Mucosa of rectum (tissue), 2 donors: ENCODE data around the gene CCDC71.

ENCODE experiments used
- H3K27ac ChIP-seq, 2 donors: one replicate each; pipeline ENCODE4 v1.7.0; 2013; ENCODE audit warnings: inconsistent platforms in 2 of 2, low read depth in 2 of 2, low read length in 2 of 2
- H3K27me3 ChIP-seq, 2 donors: one replicate each; pipeline ENCODE4 v1.7.0; 2013; ENCODE audit warnings: low read length in 2 of 2; ENCODE audit not compliant: control insufficient read depth in 2 of 2, insufficient read depth in 2 of 2
- H3K36me3 ChIP-seq, 2 donors: one replicate each; pipeline ENCODE4 v1.7.0; 2013; ENCODE audit warnings: low read length in 2 of 2; ENCODE audit not compliant: control insufficient read depth in 2 of 2, insufficient read depth in 2 of 2
- H3K4me1 ChIP-seq, 2 donors: one replicate each; pipeline ENCODE4 v1.7.0; 2013; ENCODE audit warnings: low read length in 2 of 2, mild to moderate bottlenecking in 1 of 2; ENCODE audit not compliant: control insufficient read depth in 2 of 2, insufficient read depth in 2 of 2
- H3K4me3 ChIP-seq, 2 donors: one replicate each; pipeline ENCODE4 v1.7.0; 2013; ENCODE audit warnings: low read length in 2 of 2
- H3K9ac ChIP-seq, 2 donors: one replicate each; pipeline ENCODE4 v1.7.0; 2013; ENCODE audit warnings: low read length in 2 of 2, low read depth in 1 of 2, mild to moderate bottlenecking in 1 of 2
- H3K9me3 ChIP-seq, 2 donors: one replicate each; pipeline ENCODE4 v1.7.0; 2013; ENCODE audit warnings: low read length in 2 of 2; ENCODE audit not compliant: control insufficient read depth in 2 of 2
- donor health status: healthy.
- donor health status: Normal muscosa, but diverticular disease.

The CCDC71 gene

DNA sequence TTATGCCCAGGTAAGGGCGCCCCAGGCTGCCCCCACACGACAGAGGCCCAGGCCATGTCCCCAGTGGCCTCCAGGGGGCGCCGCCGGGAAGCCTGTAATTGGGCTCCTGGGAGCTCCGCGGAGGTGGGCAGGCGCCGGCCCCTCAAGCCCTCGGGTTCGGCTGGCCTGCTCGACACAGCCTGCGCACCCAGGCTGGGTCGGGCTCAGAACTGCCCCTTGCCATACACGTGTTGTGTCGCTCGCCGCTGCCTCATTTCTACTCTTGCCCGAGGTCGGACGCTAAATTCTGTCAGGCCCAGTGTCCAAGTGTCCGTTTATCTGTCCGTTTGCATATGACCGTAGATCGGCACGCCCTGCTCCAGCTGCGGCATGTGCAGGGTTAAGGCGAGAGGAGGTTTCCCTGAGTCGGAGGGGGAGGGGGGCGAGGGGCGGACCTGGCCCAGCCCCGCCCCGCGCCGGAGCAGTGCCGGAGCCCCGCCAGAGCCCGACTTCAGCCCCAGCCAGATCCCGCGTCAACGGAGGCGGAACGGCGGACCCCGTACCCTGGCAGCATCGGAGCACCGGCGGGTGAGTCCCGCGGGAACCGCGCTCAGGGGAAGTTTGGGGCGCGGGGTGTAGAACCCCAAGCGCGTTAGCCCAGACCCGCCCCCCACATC, 5.1 kb upstream of the CCDC71 start, which contains the start of gene KLHDC8B:
KLHDC8B (plus strand) TSS at position 480 of the 656 bp plus-strand sequence. CDS start 1,172 bp downstream, outside the sequence.
- H3K27me3 ChIP-seq = no peaks in the 10 kb centered on the region
- H3K4me1 ChIP-seq = peaks cover 23 to 26% of the 10 kb centered on the region in 2 donors
- H3K4me3 ChIP-seq = peak within 1 kb of the TSS; percentile 79 to 91
- H3K9me3 ChIP-seq = no peaks in the 10 kb centered on the region
- peak within 1 kb of the TSS; percentile 77 to 83 for H3K9ac ChIP-seq
- peak within 1 kb of the TSS; percentile 57 to 64 for H3K27ac ChIP-seq
- H3K36me3 ChIP-seq = peaks cover 0 to 6% of the 10 kb centered on the region in 2 donors

DNA sequence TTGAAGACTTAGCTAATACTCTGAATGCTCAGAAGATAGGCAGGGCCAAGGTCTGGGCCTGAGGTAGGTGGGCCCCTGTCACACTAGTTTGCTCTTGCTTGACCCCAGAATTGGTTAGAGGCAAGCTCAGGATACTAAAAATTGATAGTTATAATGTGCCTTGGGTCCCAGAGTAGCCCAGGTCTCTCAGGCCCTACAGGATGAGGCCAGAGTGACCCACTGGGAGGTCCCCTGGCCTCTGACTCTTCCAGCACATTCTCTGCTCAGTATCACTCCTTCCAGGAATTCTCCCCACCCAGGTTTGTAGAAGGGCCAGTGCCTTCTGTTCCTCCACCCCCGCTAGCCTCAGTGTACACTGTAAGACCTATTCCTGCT, 4.6 kb upstream of the CCDC71 start:
- Histone ChIP-seq H3K9ac (peak overlapping the region; percentile 77 to 83), H3K27ac (peak overlapping the region; percentile 57 to 64), H3K4me1 (peaks cover 23 to 26% of the 10 kb centered on the region in 2 donors), H3K4me3 (peak overlapping the region; percentile 79 to 91), H3K9me3 (no peaks in the 10 kb centered on the region), H3K27me3 (no peaks in the 10 kb centered on the region), H3K36me3 (peaks cover 0 to 2% of the 10 kb centered on the region in 2 donors)

DNA sequence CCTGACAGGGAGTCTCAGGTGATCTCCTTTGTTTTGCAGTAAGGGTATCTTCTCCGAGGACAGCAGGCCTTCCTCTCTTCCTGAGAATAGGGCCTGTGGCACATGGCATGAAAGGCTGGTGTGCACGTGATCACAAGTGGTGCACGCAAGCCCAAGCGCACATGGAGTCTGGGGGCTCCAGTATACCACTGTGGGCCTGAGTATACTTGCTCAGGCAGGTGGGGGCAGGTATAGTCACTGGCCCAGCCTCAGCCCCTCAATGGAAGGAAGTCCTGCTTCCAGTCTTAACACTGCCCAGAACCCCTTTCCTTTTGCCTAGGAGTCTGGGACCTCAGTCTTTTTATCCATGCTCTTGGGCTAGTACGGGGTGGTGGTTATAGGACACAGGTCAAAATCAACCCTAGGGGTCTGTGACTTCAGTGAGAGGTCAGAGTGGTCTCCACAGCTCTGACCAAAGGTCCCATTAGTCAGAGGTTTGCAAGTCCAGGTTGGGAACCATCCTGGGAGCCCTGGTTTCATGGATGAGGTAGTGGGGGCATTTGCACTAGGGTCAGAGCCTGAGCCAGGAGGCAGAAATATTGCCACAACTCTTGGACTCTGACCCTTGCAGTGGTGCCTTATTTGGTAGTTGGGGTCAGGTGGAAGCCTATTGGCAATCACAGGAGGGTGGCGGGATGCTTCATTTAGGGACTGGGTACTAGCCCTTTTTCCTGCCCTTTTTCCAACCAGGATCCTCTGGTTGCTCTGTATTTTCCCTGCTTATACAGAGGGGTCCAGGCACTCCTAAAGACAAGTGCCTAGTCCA, 823 bp upstream of the CCDC71 start:
- peak overlapping the region; percentile 70 to 75 for H3K27ac ChIP-seq

DNA sequence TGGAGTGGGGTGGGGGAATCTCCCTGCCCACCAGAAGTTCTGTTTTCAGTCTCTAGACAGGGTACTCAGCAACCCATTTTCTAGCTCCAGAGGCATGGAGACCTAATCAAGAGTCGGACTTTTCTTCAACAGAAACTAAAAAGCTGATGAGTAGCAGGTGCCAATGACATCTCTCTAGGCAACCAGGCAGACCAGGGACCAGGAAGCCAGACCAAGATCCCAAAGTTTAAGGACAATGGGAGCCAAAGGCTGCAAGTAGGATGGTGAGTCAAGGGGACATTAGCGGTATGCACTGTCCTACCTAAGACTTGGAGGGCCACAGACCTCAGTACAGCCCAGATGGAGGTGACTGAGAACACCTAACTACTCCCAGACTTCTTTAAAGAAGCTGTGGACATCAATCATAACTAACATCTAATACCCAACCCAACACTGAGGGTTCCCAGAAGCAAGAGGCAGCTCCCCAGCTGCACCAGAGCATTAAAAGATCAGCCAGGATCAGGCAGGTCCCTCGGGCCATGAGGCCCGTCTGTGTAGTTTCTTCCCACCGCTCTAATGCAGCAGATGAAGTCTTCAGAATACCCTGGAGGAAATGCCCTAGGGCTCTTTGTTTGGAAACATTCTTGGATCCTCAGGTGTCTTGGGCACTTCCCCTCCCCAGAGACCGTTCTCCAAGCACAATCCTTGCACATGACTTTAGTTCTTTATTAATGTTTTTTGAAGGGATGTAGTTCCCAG, 979 bp downstream of the CCDC71 start:
- H3K9ac ChIP-seq = peak overlapping the region; percentile 72 to 75
- no peaks in the 10 kb centered on the region for H3K9me3 ChIP-seq
- peaks cover 14 to 17% of the 10 kb centered on the region in 2 donors for H3K36me3 ChIP-seq
- H3K4me1 ChIP-seq = peaks cover 4 to 15% of the 10 kb centered on the region in 2 donors
- H3K27me3 ChIP-seq = no peaks in the 10 kb centered on the region
- H3K4me3 ChIP-seq = peak overlapping the region; percentile 81 to 89
- H3K27ac ChIP-seq = peak overlapping the region in 1 of 2 donors; percentile 75

More for the DNA sequence above, 823 bp upstream of the CCDC71 start:
- H3K4me3 ChIP-seq = peak overlapping the region; percentile 81 to 89
- peaks cover 12 to 23% of the 10 kb centered on the region in 2 donors for H3K4me1 ChIP-seq
- no peaks in the 10 kb centered on the region for H3K27me3 ChIP-seq
- no peaks in the 10 kb centered on the region for H3K9me3 ChIP-seq
- H3K36me3 ChIP-seq = peaks cover 14 to 17% of the 10 kb centered on the region in 2 donors
- no peak overlapping the region for H3K9ac ChIP-seq

DNA sequence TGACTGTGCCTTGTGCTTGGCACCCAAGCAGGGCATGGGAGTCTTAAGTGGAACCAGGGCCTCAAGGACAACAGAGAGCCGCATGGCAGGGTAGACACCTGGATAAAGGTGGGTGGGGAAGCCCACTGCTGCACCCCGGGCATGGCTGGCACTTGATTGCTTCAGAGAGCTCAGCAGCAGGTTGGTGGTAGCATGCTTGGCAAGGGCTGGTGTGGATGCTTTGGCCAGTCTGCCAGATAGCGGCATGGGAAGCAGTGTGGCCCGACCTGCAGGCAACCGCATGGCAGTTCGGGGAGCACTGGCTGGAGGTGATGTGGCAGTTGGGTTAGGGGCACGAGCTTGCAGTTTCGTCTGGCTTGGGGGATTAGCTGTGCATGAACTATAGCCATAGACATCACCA, 2.5 kb downstream of the CCDC71 start:
- Histone ChIP-seq H3K27ac (no peak overlapping the region), H3K4me3 (no peak overlapping the region), H3K9ac (no peak overlapping the region), H3K4me1 (peaks cover 4 to 15% of the 10 kb centered on the region in 2 donors), H3K27me3 (no peaks in the 10 kb centered on the region), H3K36me3 (peaks cover 14 to 17% of the 10 kb centered on the region in 2 donors), H3K9me3 (no peaks in the 10 kb centered on the region)

DNA sequence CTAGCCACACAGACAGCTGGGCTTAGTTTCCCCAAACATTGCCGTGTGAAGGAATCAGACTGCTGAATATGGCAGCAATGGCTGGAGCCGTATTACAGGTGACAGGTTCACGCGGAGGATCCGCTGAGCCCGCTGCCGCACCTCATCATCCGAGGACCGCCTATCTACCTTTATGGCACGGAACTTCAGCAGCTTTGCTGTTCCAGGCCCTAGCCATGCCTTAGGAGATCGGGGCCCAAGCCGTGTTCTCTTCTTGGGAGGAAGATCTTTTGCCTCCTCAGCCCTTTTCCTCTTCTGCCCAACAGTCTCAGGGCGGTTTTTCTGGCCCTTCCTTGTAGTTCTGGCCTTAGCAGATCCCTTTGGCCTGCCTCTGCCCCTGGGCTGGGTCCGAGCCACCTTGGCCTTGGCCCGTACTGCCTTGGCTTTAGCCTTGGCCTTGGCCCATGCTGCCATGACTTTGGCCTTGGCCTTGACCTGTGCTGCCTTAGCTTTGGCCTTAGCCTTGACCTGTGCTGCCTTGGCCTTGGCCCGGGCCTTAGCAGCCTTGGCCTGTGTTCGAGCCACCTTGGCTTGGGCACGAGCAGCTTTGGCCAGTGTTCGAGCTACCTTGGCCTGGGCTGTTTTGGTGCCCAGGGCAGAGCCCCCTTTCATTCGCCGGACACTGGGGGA, 3.2 kb downstream of the CCDC71 start:
- H3K4me3 ChIP-seq = no peak overlapping the region
- H3K27ac ChIP-seq = no peak overlapping the region
- peaks cover 14 to 17% of the 10 kb centered on the region in 2 donors for H3K36me3 ChIP-seq
- no peak overlapping the region for H3K9ac ChIP-seq
- H3K4me1 ChIP-seq = peaks cover 4 to 15% of the 10 kb centered on the region in 2 donors
- H3K27me3 ChIP-seq = no peaks in the 10 kb centered on the region
- no peaks in the 10 kb centered on the region for H3K9me3 ChIP-seq

DNA sequence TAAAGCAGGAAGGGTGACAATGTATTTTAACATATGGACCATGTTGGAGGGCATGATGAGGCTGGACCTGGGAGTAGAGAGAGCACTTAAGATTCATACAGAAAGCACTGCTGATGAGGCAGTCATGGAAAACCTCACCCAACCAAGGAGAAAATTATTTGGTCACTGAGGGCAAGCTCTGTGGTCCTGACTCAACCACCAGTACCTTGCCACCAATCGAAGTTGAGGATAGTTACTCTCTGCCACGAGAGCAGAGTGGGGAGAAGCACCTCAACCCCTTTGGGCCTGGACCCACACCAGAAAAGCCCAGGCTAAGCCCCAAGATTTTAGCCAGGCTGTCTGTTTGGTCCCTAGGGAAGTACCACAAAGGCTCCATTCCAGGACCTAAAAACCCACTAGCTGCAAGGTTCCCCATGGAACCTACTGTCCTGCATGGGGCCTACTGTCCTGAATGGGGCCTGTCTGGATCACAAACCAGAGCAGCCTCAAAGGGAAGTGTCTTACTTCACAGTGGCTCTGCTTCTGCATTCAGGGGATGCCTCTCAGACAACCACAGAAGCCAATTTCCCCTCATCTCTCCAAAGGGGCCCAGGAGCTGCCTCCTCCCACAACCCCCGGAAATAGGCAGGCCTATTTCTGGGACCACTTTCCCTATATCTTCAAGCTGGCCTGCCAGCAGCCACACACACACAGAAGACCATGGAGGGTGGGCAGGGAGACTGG, 4.2 kb downstream of the CCDC71 start:
- no peak overlapping the region for H3K27ac ChIP-seq

DNA sequence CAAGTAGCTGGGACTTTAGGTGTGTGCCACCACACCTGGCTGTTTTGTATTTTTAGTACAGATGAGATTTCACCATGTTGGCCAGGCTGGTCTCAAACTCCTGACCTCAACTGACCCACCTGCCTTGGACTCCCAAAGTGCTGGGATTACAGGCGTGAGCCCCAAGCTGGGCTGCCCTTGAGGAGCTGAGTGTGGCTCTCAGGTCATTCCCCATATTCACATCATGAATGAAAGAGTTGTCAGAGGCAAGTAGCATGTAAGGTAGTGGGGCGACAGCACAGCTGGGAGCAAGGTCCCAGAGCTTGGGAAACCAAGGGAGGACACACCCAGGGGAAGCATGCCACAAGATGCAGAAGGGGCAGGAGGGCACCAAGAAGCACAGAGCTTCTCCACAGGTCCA, 4.9 kb downstream of the CCDC71 start:
- no peak overlapping the region for H3K27ac ChIP-seq
- peaks cover 0 to 9% of the 10 kb centered on the region in 2 donors for H3K4me1 ChIP-seq
- H3K4me3 ChIP-seq = no peak overlapping the region
- no peaks in the 10 kb centered on the region for H3K27me3 ChIP-seq
- H3K9ac ChIP-seq = no peak overlapping the region
- H3K36me3 ChIP-seq = peaks cover 14 to 17% of the 10 kb centered on the region in 2 donors
- no peaks in the 10 kb centered on the region for H3K9me3 ChIP-seq

More for the DNA sequence above, 4.2 kb downstream of the CCDC71 start:
- H3K4me1 ChIP-seq = peaks cover 4 to 15% of the 10 kb centered on the region in 2 donors
- H3K4me3 ChIP-seq = no peak overlapping the region
- H3K9me3 ChIP-seq = no peaks in the 10 kb centered on the region
- H3K36me3 ChIP-seq = peaks cover 14 to 17% of the 10 kb centered on the region in 2 donors
- H3K9ac ChIP-seq = no peak overlapping the region
- H3K27me3 ChIP-seq = no peaks in the 10 kb centered on the region

DNA sequence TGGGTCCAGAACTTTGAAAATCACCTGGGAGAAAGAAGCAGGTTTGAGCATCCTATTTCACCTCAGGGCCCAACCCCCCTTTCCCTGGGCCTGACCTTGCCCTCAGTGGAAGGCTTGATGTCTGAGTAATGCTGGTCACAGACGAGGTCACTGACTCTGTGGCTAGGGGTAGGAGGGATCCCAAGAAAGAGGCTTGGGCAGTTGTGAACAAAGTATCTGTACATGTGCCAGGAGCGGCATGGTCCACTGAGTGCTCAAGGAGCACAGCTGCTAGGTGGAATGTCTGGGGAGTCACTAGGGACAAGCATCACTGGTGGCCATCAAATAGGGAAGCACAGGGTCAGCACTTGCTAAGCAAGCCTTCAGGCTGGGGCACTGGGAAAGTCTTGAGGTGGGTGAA, 7.3 kb downstream of the CCDC71 start:
- H3K27ac ChIP-seq = no peak overlapping the region
- H3K36me3 ChIP-seq = peaks cover 10% of the 10 kb centered on the region in 2 donors
- H3K4me1 ChIP-seq = peaks cover 0 to 2% of the 10 kb centered on the region in 2 donors
- H3K4me3 ChIP-seq = no peak overlapping the region
- no peak overlapping the region for H3K9ac ChIP-seq
- H3K9me3 ChIP-seq = no peaks in the 10 kb centered on the region
- no peaks in the 10 kb centered on the region for H3K27me3 ChIP-seq
